HTR-8/SVneo (cell line): ENCODE data around the gene SOCS7.

Experiments used
- DNase-seq: peaks from one replicate; pipeline ENCODE4 v3.0.0; 2011; ENCODE audit warnings: low spot score, mixed read lengths; ENCODE audit not compliant: insufficient read length
- FAIRE-seq: peaks from 2 replicates; lab custom pipeline; 2011; peaks lifted over from hg19 to GRCh38; lab: Jason Lieb, UNC

Gene SOCS7

GRCh38 chr17:38351412-38352222 lies at the start of gene SOCS7:
TSS of gene SOCS7 (plus strand) at chr17:38351844. CDS start at chr17:38352053, 209 bp downstream.
- FAIRE-seq (no peak), DNase-seq (peak; percentile 95)

GRCh38 chr17:38315497-38315896 lies 36.1 kb upstream of the SOCS7 start:
- FAIRE-seq (no peak), DNase-seq (no peak)

- DNase-seq = no peak
- no peak for FAIRE-seq
Measured at GRCh38 chr17:38317081-38317480, 34.6 kb upstream of the SOCS7 start.

- DNase-seq (no peak), FAIRE-seq (no peak)
Measured at GRCh38 chr17:38320482-38320881, 31.2 kb upstream of the SOCS7 start.

- FAIRE-seq (no peak), DNase-seq (peak; percentile 78)
Measured at GRCh38 chr17:38322156-38322779, 29.4 kb upstream of the SOCS7 start.

- FAIRE-seq = no peak
- no peak for DNase-seq
Measured at GRCh38 chr17:38322897-38323296, 28.7 kb upstream of the SOCS7 start.

- DNase-seq (no peak), FAIRE-seq (no peak)
Measured at GRCh38 chr17:38324141-38324697, 27.4 kb upstream of the SOCS7 start.

GRCh38 chr17:38324772-38325171 lies 26.9 kb upstream of the SOCS7 start:
- FAIRE-seq = no peak
- DNase-seq = no peak

- FAIRE-seq (no peak), DNase-seq (no peak)
Measured at GRCh38 chr17:38325221-38325851, 26.3 kb upstream of the SOCS7 start.

- DNase-seq (no peak), FAIRE-seq (no peak)
Measured at GRCh38 chr17:38326996-38327792, 24.4 kb upstream of the SOCS7 start.

- FAIRE-seq (no peak), DNase-seq (no peak)
Measured at GRCh38 chr17:38327936-38328335, 23.7 kb upstream of the SOCS7 start.

- DNase-seq = no peak
- no peak for FAIRE-seq
Measured at GRCh38 chr17:38328620-38329019, 23.0 kb upstream of the SOCS7 start.

GRCh38 chr17:38329284-38329683 lies 22.4 kb upstream of the SOCS7 start:
- DNase-seq (no peak), FAIRE-seq (no peak)

- no peak for FAIRE-seq
- no peak for DNase-seq
Measured at GRCh38 chr17:38329808-38330730, 21.6 kb upstream of the SOCS7 start.

GRCh38 chr17:38330941-38331411 lies 20.7 kb upstream of the SOCS7 start:
- FAIRE-seq (no peak), DNase-seq (no peak)

GRCh38 chr17:38332735-38333134 lies 18.9 kb upstream of the SOCS7 start:
- no peak for FAIRE-seq
- DNase-seq = no peak

- DNase-seq (peak; percentile 64), FAIRE-seq (no peak)
Measured at GRCh38 chr17:38333635-38334295, 17.9 kb upstream of the SOCS7 start.
